IMR-90 (cell line): Measurements from ENCODE around the gene FNDC3B. TPM values are rescaled to one million over a fixed set of nuclear protein-coding genes. Genes with fewer than 3 reads are reported as not detected.

Experiments
- ATAC-seq: fragments of 200-7000 bp; cut with Tn5 transposase; 2 replicates; pipeline ENCODE4 v1.9.1; 2020; ENCODE audit warnings: low read depth, mild to moderate bottlenecking, moderate library complexity
- BruUV-seq: library from RNA; stranded (reverse); fragments of 400-500 nt; replicated peaks from 2 replicates; lab custom pipeline; 2021; lab: Mats Ljungman, UMichigan
- CTCF ChIA-PET: fragments of 300-600 bp; formaldehyde crosslinking; extraction: SDS; loops from one replicate; lab custom pipeline; 2021; ENCODE audit warnings: antibody characterized with exemption; lab: Yijun Ruan, JAX
- POLR2A ChIA-PET: fragments of 300-600 bp; sonication (Branson Sonifier 250); formaldehyde crosslinking; loops from one replicate; lab custom pipeline; 2022; ENCODE audit warnings: antibody characterized with exemption; ENCODE audit not compliant: unreplicated experiment; lab: Charles Lee
- DNase-seq: peaks from one replicate; pipeline ENCODE4 v3.0.0; 2013
- H2AFZ ChIP-seq: replicated peaks from 2 replicates; pipeline ENCODE3; 2013; ENCODE audit warnings: low read length, mild to moderate bottlenecking; ENCODE audit not compliant: poor library complexity
- H2AK5ac ChIP-seq: 2 replicates; pipeline ENCODE4 v1.6.1; 2013; ENCODE audit warnings: low read depth, low read length, inconsistent platforms
- H2AK9ac ChIP-seq: replicated peaks from 2 replicates; pipeline ENCODE3; 2013; ENCODE audit warnings: mild to moderate bottlenecking, low read depth, low read length, moderate library complexity; ENCODE audit not compliant: poor library complexity
- H2BK120ac ChIP-seq: 2 replicates; pipeline ENCODE4 v1.6.1; 2013; ENCODE audit warnings: low read depth, low read length, inconsistent platforms
- H2BK15ac ChIP-seq: 3 replicates; pipeline ENCODE4 v1.6.1; 2013; ENCODE audit warnings: low read depth, low read length, inconsistent platforms
- H2BK20ac ChIP-seq: 2 replicates; pipeline ENCODE4 v1.6.1; 2013; ENCODE audit warnings: low read depth, mild to moderate bottlenecking, inconsistent platforms, low read length, moderate library complexity
- H2BK5ac ChIP-seq: 2 replicates; pipeline ENCODE4 v1.6.1; 2013; ENCODE audit warnings: mild to moderate bottlenecking, low read depth, low read length, inconsistent platforms; ENCODE audit not compliant: poor library complexity, severe bottlenecking
- H3K14ac ChIP-seq: replicated peaks from 2 replicates; pipeline ENCODE4 v1.6.1; 2013; ENCODE audit warnings: low read depth, low read length, inconsistent platforms
- H3K18ac ChIP-seq: 2 replicates; pipeline ENCODE4 v1.6.1; 2013; ENCODE audit warnings: low read depth, low read length, control low read depth
- H3K23ac ChIP-seq: 2 replicates; pipeline ENCODE4 v1.6.1; 2013; ENCODE audit warnings: low read depth, low read length, inconsistent platforms
- H3K27ac ChIP-seq: 2 replicates; pipeline ENCODE4 v1.5.1; 2013; ENCODE audit warnings: mild to moderate bottlenecking, control low read depth, low read length; ENCODE audit not compliant: insufficient read depth
- H3K27me3 ChIP-seq: 2 replicates; pipeline ENCODE4 v1.6.1; 2013; ENCODE audit warnings: low read length; ENCODE audit not compliant: control insufficient read depth, insufficient read depth
- H3K36me3 ChIP-seq: 2 replicates; pipeline ENCODE4 v1.6.1; 2013; ENCODE audit warnings: low read length, mixed read lengths; ENCODE audit not compliant: control insufficient read depth, insufficient read depth
- H3K4ac ChIP-seq: 2 replicates; pipeline ENCODE4 v1.6.1; 2013; ENCODE audit warnings: low read depth, low read length, inconsistent platforms
- H3K4me1 ChIP-seq: 2 replicates; pipeline ENCODE4 v1.6.1; 2013; ENCODE audit warnings: low read length, mixed read lengths; ENCODE audit not compliant: control insufficient read depth, insufficient read depth
- H3K4me2 ChIP-seq: 2 replicates; pipeline ENCODE4 v1.6.1; 2013; ENCODE audit warnings: low read depth, mild to moderate bottlenecking, control low read depth, low read length, moderate library complexity
- H3K4me3 ChIP-seq: 2 replicates; pipeline ENCODE4 v1.5.1; 2013; ENCODE audit warnings: low read depth, mild to moderate bottlenecking, control low read depth, low read length, moderate library complexity; ENCODE audit not compliant: insufficient read depth
- H3K56ac ChIP-seq: 2 replicates; pipeline ENCODE4 v1.6.1; 2013; ENCODE audit warnings: low read length, inconsistent platforms; ENCODE audit not compliant: insufficient read depth; ENCODE audit errors: extremely low read depth
- H3K79me1 ChIP-seq, 2 experiments: 2 replicates each; pipeline ENCODE4 v1.6.1; 2013; ENCODE audit warnings: low read length in 2 of 2, inconsistent platforms in 1 of 2, low read depth in 1 of 2
- H3K9ac ChIP-seq: 2 replicates; pipeline ENCODE4 v1.6.1; 2013; ENCODE audit warnings: low read depth, low read length, control low read depth
- H3K9me1 ChIP-seq: 2 replicates; pipeline ENCODE4 v1.6.1; 2013; ENCODE audit warnings: low read length, inconsistent platforms; ENCODE audit not compliant: insufficient read depth
- H3K9me3 ChIP-seq: 2 replicates; pipeline ENCODE4 v1.6.1; 2013; ENCODE audit warnings: low read length; ENCODE audit not compliant: control insufficient read depth, insufficient read depth
- H4K20me1 ChIP-seq: 2 replicates; pipeline ENCODE4 v1.6.1; 2013; ENCODE audit warnings: low read length, inconsistent platforms; ENCODE audit not compliant: insufficient read depth
- H4K5ac ChIP-seq: 2 replicates; pipeline ENCODE4 v1.6.1; 2013; ENCODE audit warnings: mild to moderate bottlenecking, low read depth, low read length, control low read depth
- H4K8ac ChIP-seq, 2 experiments: 2 replicates each; pipeline ENCODE4 v1.6.1; 2013; ENCODE audit warnings: low read depth in 2 of 2, low read length in 2 of 2, control low read depth in 1 of 2, inconsistent platforms in 1 of 2
- H4K91ac ChIP-seq: 2 replicates; pipeline ENCODE4 v1.6.1; 2013; ENCODE audit warnings: low read depth, low read length, inconsistent platforms; ENCODE audit not compliant: insufficient read depth
- CEBPB ChIP-seq: IDR thresholded peaks from 2 replicates; pipeline ENCODE4 v1.6.1; 2012; ENCODE audit warnings: low read depth, low read length, improper control_type of control experiment
- FOS ChIP-seq: fragments of 150-350 bp; IDR thresholded peaks from 2 replicates; pipeline ENCODE4 v1.6.1; 2016; ENCODE audit warnings: low read depth, low read length
- MAFK ChIP-seq: IDR thresholded peaks from 2 replicates; pipeline ENCODE4 v1.6.1; 2012; ENCODE audit warnings: low read depth, low read length, improper control_type of control experiment
- MAZ ChIP-seq: IDR thresholded peaks from 2 replicates; pipeline ENCODE4 v1.6.1; 2012; ENCODE audit warnings: low read depth, mild to moderate bottlenecking, low read length, improper control_type of control experiment, moderate library complexity, borderline replicate concordance
- WGBS, 2 experiments: methylation state at CpG; one replicate each; pipeline versions ENCODE4 v1.1.5 to v1.1.7; 2013; ENCODE audit warnings: missing lambda C conversion rate in 2 of 2; ENCODE audit not compliant: insufficient read length in 1 of 2; ENCODE audit errors: extremely low coverage in 2 of 2; 5-methylcytosine and 5-hydroxymethylcytosine counted together
- dilution Hi-C: fragments of 300-500 bp; cut with HindIII; formaldehyde crosslinking; loops from one replicate; pipeline ENCODE4 v1.14.3; 2018; ENCODE audit warnings: low sequenced_read_pairs; ENCODE audit not compliant: unreplicated experiment
- in situ Hi-C: fragments of 300-500 bp; cut with MboI; formaldehyde crosslinking; loops from 3 replicates; pipeline ENCODE4 v1.14.3; 2019; ENCODE audit warnings: low sequenced_read_pairs, inconsistent platforms, mixed read lengths
- intact Hi-C: fragments of 100-400 bp; cut with micrococcal nuclease; formaldehyde crosslinking; loops from 2 replicates; pipeline ENCODE4 v1.10.0; 2022
- polyA plus RNA-seq, 3 experiments: library from polyadenylated mRNA; depleted of rRNA; stranded (reverse); fragments of >200 nt; gene quantifications; 2 replicates each; pipeline ENCODE4 v1.2.3, GENCODE V29; 2012; ENCODE audit warnings: low replicate concordance in 1 of 3
- total RNA-seq: library from RNA; depleted of rRNA; stranded (reverse); fragments of >200 nt; gene quantifications from 2 replicates; pipeline ENCODE4 v1.2.3, GENCODE V29; 2012

Gene FNDC3B
- total and polyA plus RNA-seq, 2 of the 4 experiments (the other 2 are of a cell fraction), result 23.9 to 150 TPM

DNA sequence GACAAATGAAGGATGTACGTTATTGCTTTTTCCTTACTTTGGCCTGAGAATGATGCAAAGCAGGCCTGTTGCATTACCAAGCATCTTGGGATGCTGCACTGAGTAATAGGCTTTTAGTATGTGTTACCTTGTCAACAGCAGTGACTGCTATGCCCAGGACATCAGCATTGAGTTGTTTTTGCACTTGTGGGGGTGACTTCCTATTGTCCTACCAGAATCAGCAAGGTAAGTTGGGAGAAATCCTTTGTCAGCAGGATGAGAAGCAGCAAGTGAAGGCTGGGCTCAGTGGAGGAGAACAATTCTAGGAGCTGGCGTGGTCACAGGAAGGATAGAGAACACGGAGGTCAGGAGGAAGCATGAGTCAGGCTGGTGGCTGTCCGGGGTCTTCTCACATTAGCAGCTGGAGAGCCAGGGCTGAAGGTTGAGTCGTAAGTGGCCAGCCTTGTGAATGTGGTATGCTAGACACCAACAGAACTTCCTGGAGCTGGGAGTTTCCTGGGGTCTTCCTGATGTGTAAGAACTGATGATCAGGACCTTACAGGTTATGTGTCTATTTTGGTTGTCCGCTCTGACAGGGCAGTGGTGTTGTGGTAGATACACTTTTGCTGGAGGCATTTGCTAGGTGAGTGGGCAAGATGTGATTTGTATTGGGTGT, 142.7 kb downstream of the FNDC3B start:
- dilution Hi-C loops (no loop called here), intact Hi-C loops (no loop called here), in situ Hi-C loops (no loop called here)
- peak overlapping the region; percentile 19 for H2AK9ac ChIP-seq
- peak overlapping the region; percentile 92 for H3K14ac ChIP-seq
- peak; percentile 82 for DNase-seq
- H4K8ac ChIP-seq, result peak overlapping the region in 1 of 2 experiments; percentile 7; a peak in 1 of 4 replicates
- ATAC-seq, result peak; percentile 62
- H3K9ac ChIP-seq, result no peak overlapping the region
- 0 out of 2 replicates have a peak overlapping the region, but pooled peaks have one; percentile 0 for H3K27ac ChIP-seq
- H4K20me1 ChIP-seq, result peaks cover 86% of the 10 kb centered on the region
- no peak overlapping the region for H3K56ac ChIP-seq
- TF ChIP-seq CEBPB, result peak; percentile 77
- peak; percentile 59; the same call in 1 of the 2 replicates for TF ChIP-seq MAFK
- 0 out of 2 replicates have a peak, but pooled peaks have one; percentile 5 for TF ChIP-seq FOS
- TF ChIP-seq MAZ, result no peak
- peak overlapping the region; percentile 58; the same call in 1 of the 2 replicates for H2AK5ac ChIP-seq
- no peak overlapping the region for H4K91ac ChIP-seq
- peaks cover 36 to 91% of the 10 kb centered on the region in 2 experiments for H3K79me1 ChIP-seq
- H4K5ac ChIP-seq, result no peak overlapping the region
- H3K23ac ChIP-seq, result peak overlapping the region; percentile 54
- no peaks in the 10 kb centered on the region for H3K27me3 ChIP-seq
- no peak overlapping the region for H3K18ac ChIP-seq
- BruUV-seq, result no TSS peak
- WGBS, 2 experiments, result no CpG with 5 or more reads among the region's 6 CpGs
- peaks cover 1% of the 10 kb centered on the region; the same call in 1 of the 2 replicates for H3K36me3 ChIP-seq
- no peaks in the 10 kb centered on the region for H3K9me3 ChIP-seq
- no peak overlapping the region for H3K4me3 ChIP-seq
- H2BK120ac ChIP-seq, result peak overlapping the region; percentile 20; the same call in 1 of the 2 replicates
- POLR2A ChIA-PET, result no interaction called here
- peak overlapping the region; percentile 23; the same call in 1 of the 3 replicates for H2BK15ac ChIP-seq
- H3K4ac ChIP-seq, result peak overlapping the region; percentile 44; the same call in 1 of the 2 replicates
- H2AFZ ChIP-seq, result peak overlapping the region; percentile 45
- peaks cover 13% of the 10 kb centered on the region for H3K4me1 ChIP-seq
- CTCF ChIA-PET, result no interaction called here
- H2BK5ac ChIP-seq, result no peak overlapping the region
- peaks cover 24% of the 10 kb centered on the region for H3K9me1 ChIP-seq
- H2BK20ac ChIP-seq, result no peak overlapping the region; the same call in 1 of the 2 replicates
- H3K4me2 ChIP-seq, result no peak overlapping the region
